ENCODE data around the gene PPP1R16B. TPM values are rescaled to one million over a fixed set of nuclear protein-coding genes. Genes with fewer than 3 reads are reported as not detected.
"Not testable (repeated sequence)": the region's sequence is repeated elsewhere in the genome, so short reads cannot be mapped to it uniquely, and the experiment has no call there.

The PPP1R16B gene
- polyA plus RNA-seq, 1 donor from 2014 or later: 1.9 TPM

DNA sequence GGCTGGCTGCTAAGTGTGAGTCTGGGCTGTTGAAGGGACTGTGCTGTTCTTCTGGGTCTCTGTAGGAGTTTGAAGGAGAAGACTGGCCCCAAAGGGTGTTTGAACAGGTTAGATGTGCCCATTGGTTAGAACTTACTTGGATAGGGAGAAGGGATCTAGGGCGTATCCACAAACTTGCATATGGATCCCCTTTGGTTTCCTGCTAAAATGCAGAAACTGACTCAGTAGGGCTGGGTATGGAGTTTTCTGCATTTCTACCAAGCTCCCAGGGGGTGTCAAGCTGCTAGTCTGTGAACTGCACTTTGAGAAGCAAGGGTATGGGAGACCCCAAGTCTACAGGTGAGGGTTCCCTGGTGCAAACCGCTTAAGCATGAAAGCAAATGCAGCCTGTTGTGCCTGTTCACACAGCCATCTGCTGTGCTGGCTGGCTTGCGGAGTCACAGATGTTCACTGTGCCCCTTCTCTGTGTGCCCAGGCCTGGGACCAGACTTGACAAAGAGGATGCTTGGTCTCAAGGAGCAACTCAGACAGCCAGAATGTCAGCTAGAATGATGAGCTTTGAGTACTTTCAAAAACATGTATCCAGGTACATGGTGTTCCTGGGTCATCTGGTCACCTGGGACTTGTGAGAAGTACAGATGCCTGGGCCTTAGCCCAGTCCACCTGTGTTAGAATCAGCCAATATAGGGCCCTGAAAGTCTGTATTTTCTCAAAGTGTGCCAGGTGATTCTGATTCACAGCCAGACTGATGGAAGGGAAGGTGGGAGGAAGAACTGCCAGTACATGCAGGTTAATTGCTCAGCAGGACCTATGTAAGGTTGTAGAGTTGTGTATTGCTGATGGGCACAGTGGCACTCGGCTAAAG, 7.4 kb downstream of the PPP1R16B start:
- no peaks in the 10 kb centered on the region for H3K79me2 ChIP-seq (replicated peaks; ENCODE audit: insufficient read depth, low read length)
- H3K4me3 ChIP-seq (ENCODE audit: low read length): no peak overlapping the region
- H3K4me2 ChIP-seq (ENCODE audit: low read length): no peak overlapping the region
- H3K27me3 ChIP-seq (ENCODE audit: insufficient read depth, low read depth, low read length): peaks cover 4% of the 10 kb centered on the region
- no peaks in the 10 kb centered on the region for H3K9me2 ChIP-seq (ENCODE audit: insufficient read depth, low read length)
- H3F3A ChIP-seq (ENCODE audit: insufficient read depth, low read length, poor library complexity, severe bottlenecking): no peaks in the 10 kb centered on the region
- H3K9me3 ChIP-seq (ENCODE audit: low read length): no peaks in the 10 kb centered on the region
- no peak overlapping the region for H3K9ac ChIP-seq (ENCODE audit: low read length)
- H3K27ac ChIP-seq (ENCODE audit: low read length): no peak overlapping the region
- no peaks in the 10 kb centered on the region for H4K20me1 ChIP-seq (ENCODE audit: insufficient read depth)
- no peak overlapping the region for H2AFZ ChIP-seq (ENCODE audit: low read depth, low read length)
- no peaks in the 10 kb centered on the region for H3K36me3 ChIP-seq (ENCODE audit: insufficient read depth, low read length)
- TF ChIP-seq, protein P1, sequence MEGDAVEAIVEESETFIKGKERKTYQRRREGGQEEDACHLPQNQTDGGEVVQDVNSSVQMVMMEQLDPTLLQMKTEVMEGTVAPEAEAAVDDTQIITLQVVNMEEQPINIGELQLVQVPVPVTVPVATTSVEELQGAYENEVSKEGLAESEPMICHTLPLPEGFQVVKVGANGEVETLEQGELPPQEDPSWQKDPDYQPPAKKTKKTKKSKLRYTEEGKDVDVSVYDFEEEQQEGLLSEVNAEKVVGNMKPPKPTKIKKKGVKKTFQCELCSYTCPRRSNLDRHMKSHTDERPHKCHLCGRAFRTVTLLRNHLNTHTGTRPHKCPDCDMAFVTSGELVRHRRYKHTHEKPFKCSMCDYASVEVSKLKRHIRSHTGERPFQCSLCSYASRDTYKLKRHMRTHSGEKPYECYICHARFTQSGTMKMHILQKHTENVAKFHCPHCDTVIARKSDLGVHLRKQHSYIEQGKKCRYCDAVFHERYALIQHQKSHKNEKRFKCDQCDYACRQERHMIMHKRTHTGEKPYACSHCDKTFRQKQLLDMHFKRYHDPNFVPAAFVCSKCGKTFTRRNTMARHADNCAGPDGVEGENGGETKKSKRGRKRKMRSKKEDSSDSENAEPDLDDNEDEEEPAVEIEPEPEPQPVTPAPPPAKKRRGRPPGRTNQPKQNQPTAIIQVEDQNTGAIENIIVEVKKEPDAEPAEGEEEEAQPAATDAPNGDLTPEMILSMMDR (IDR thresholded peaks at IDR 0.05; ENCODE audit: poor library complexity, severe bottlenecking): no peak
- TF ChIP-seq MXI1 (conservative IDR thresholded peaks at IDR 0.05; ENCODE audit: poor library complexity, severe bottlenecking): no peak
- TF ChIP-seq SMC3 (conservative IDR thresholded peaks at IDR 0.05; ENCODE audit: poor library complexity): no peak
- no peak for TF ChIP-seq TAF1 (IDR thresholded peaks at IDR 0.05; ENCODE audit: low read depth)
- no peak for TF ChIP-seq EZH2 (IDR thresholded peaks at IDR 0.05; ENCODE audit: borderline replicate concordance, insufficient read depth, low read length, poor library complexity, severe bottlenecking)
- no peak for TF ChIP-seq EP300 (conservative IDR thresholded peaks at IDR 0.05; ENCODE audit: poor library complexity, severe bottlenecking)
- TF ChIP-seq POLR2AphosphoS5 (IDR thresholded peaks at IDR 0.05): no peak
- TF ChIP-seq RAD21 (conservative IDR thresholded peaks at IDR 0.05): no peak
- TF ChIP-seq, protein P2, sequence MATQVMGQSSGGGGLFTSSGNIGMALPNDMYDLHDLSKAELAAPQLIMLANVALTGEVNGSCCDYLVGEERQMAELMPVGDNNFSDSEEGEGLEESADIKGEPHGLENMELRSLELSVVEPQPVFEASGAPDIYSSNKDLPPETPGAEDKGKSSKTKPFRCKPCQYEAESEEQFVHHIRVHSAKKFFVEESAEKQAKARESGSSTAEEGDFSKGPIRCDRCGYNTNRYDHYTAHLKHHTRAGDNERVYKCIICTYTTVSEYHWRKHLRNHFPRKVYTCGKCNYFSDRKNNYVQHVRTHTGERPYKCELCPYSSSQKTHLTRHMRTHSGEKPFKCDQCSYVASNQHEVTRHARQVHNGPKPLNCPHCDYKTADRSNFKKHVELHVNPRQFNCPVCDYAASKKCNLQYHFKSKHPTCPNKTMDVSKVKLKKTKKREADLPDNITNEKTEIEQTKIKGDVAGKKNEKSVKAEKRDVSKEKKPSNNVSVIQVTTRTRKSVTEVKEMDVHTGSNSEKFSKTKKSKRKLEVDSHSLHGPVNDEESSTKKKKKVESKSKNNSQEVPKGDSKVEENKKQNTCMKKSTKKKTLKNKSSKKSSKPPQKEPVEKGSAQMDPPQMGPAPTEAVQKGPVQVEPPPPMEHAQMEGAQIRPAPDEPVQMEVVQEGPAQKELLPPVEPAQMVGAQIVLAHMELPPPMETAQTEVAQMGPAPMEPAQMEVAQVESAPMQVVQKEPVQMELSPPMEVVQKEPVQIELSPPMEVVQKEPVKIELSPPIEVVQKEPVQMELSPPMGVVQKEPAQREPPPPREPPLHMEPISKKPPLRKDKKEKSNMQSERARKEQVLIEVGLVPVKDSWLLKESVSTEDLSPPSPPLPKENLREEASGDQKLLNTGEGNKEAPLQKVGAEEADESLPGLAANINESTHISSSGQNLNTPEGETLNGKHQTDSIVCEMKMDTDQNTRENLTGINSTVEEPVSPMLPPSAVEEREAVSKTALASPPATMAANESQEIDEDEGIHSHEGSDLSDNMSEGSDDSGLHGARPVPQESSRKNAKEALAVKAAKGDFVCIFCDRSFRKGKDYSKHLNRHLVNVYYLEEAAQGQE (IDR thresholded peaks at IDR 0.05; ENCODE audit: borderline replicate concordance): no peak

DNA sequence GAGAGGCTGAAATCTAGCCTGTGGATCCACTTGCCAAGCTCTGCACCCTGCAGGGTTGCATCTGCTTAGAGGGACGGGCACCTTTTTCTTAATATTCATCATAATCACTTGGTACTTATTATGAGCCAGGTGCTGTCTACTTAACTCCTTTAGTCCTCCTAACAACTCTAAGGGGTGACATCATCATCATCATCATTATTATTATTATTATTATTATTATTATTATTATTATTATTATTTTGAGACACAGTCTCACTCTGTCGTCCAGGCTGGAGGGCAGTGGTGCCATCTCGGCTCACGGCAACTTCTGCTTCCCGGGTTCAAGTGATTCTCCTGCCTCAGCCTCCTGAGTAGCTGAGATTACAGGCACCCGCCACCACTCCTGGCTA, 8.1 kb downstream of the PPP1R16B start:
- H3K4me2 ChIP-seq (ENCODE audit: low read length); H3K36me3 ChIP-seq (ENCODE audit: insufficient read depth, low read length); H3K9me2 ChIP-seq (ENCODE audit: insufficient read depth, low read length); H3K27me3 ChIP-seq (ENCODE audit: insufficient read depth, low read depth, low read length); H3K79me2 ChIP-seq (replicated peaks; ENCODE audit: insufficient read depth, low read length); H3K27ac ChIP-seq (ENCODE audit: low read length); H3K9me3 ChIP-seq (ENCODE audit: low read length); H2AFZ ChIP-seq (ENCODE audit: low read depth, low read length); H3K4me3 ChIP-seq (ENCODE audit: low read length); H4K20me1 ChIP-seq (ENCODE audit: insufficient read depth); H3F3A ChIP-seq (ENCODE audit: insufficient read depth, low read length, poor library complexity, severe bottlenecking); H3K9ac ChIP-seq (ENCODE audit: low read length): not testable (repeated sequence)
